Neural crest cell (in vitro differentiated cells): Measurements from ENCODE around the gene USP53. TPM values are rescaled to one million over a fixed set of nuclear protein-coding genes. Genes with fewer than 3 reads are reported as not detected.
"Not testable (repeated sequence)": the region's sequence is repeated elsewhere in the genome, so short reads cannot be mapped to it uniquely, and the experiment has no call there.

Source experiments
- DNase-seq: peaks from one replicate; pipeline ENCODE4 v3.0.0; 2021; ENCODE audit warnings: low read depth, mixed read lengths, low spot score
- H3K27ac Mint-ChIP-seq: one replicate; pipeline ENCODE4 v1.8.0; 2021; ENCODE audit warnings: mild to moderate bottlenecking, mixed read lengths; ENCODE audit not compliant: unreplicated experiment
- H3K27me3 Mint-ChIP-seq: 2 replicates; pipeline ENCODE4 v1.8.0; 2021; ENCODE audit warnings: low read depth, mild to moderate bottlenecking, mixed read lengths
- H3K36me3 Mint-ChIP-seq: 2 replicates; pipeline ENCODE4 v1.8.0; 2021; ENCODE audit warnings: low read depth, mild to moderate bottlenecking, mixed read lengths
- H3K4me1 Mint-ChIP-seq: 2 replicates; pipeline ENCODE4 v1.8.0; 2021; ENCODE audit warnings: mixed read lengths
- H3K4me3 Mint-ChIP-seq: one replicate; pipeline ENCODE4 v1.8.0; 2021; ENCODE audit warnings: mild to moderate bottlenecking, mixed read lengths
- H3K9me3 Mint-ChIP-seq: 2 replicates; pipeline ENCODE4 v1.8.0; 2021; ENCODE audit warnings: mixed read lengths
- CTCF ChIP-seq: fragments of 200-600 bp; sonication (generic); conservative IDR thresholded peaks from 2 replicates; pipeline ENCODE4 v1.5.0; 2021; ENCODE audit warnings: antibody characterized with exemption, mild to moderate bottlenecking
- long read RNA-seq: library from polyadenylated mRNA; unstranded; transcript quantifications from one replicate; pipeline ENCODE4 v2.0.0, GENCODE V29; 2020
- total RNA-seq: library from RNA; stranded (reverse); gene quantifications from 2 replicates; pipeline ENCODE4 v1.2.1, GENCODE V29; 2021

USP53 gene
- 6.4 and 7.1 TPM in 2 replicates for total RNA-seq
- long read RNA-seq, partial matches to known transcripts: 4 of 11 reads
- long read RNA-seq, other reads (novel, unspliced or antisense): 7 of 11 reads

DNA sequence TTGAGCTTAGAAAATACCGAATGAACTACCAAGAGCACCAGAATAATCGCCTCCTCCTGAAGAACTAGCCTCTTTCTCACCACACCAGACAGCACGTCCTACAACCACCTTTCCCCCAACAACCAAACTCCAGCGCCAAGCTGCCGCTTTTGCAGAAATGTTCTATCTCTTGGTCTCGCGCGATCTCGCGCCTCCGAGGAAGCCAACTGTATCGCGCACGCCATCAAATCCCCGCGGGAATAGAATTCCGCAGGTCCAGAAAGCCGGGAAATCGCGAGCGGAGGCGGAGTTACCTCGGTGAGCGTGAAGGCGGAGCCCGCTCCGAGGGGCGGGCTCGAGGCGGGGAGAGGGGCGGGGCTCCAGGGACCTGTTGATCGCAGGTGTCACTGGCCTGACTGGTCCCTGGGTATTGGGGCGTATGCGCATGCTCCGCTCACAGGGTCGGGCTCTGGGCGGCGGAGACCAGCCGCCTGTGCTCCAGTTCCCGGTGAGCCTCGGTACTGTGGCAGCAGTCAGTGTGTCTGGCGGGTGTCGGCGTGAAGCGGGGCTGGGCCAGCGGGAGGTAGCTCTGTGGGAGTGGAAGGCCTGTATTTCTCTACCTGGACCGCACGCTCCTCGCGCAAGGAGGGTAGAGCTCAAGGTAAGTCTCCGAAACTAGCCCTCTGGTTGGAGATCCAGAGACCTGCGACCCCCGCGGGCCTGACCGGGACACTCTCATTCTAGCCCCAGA, at the start of gene USP53:
Gene USP53 (plus strand): TSS at position 480 of the 730 bp plus-strand sequence. CDS start 27,047 bp downstream, outside the sequence.
- H3K4me1 Mint-ChIP-seq: peaks cover 26% of the 10 kb centered on the region
- H3K27ac Mint-ChIP-seq: peak within 1 kb of the TSS; percentile 95
- H3K9me3 Mint-ChIP-seq: no peaks in the 10 kb centered on the region
- peak within 1 kb of the TSS; percentile 93 for H3K4me3 Mint-ChIP-seq
- no peak for TF ChIP-seq CTCF
- DNase-seq: peak; percentile 94
- H3K36me3 Mint-ChIP-seq: peaks cover 1% of the 10 kb centered on the region
- H3K27me3 Mint-ChIP-seq: peaks cover 11% of the 10 kb centered on the region

DNA sequence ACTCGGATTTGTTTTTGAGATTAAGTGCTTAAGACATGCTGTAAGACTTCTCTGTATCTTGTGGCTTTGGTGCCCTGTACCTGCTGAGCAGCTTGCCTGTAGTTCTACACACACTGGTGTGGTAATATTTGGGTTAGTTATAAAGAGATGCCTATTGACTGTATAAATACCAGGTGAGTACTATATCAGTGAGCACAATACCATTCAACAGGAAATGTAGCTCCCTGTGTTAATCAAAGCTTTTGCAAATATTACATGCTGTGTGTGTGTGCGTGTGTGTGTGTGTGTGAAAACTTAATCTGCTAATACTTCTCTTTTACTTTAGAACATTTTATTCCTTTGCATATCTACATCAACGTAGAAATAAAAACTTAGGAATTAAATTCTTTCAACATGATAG, 46.7 kb upstream of the USP53 start:
- TF ChIP-seq CTCF: no peak
- DNase-seq: no peak
- H3K27me3 Mint-ChIP-seq: no peaks in the 10 kb centered on the region
- no peaks in the 10 kb centered on the region for H3K36me3 Mint-ChIP-seq
- no peak overlapping the region for H3K27ac Mint-ChIP-seq
- H3K4me1 Mint-ChIP-seq: no peaks in the 10 kb centered on the region
- H3K4me3 Mint-ChIP-seq: no peak overlapping the region
- peaks cover 4% of the 10 kb centered on the region for H3K9me3 Mint-ChIP-seq

DNA sequence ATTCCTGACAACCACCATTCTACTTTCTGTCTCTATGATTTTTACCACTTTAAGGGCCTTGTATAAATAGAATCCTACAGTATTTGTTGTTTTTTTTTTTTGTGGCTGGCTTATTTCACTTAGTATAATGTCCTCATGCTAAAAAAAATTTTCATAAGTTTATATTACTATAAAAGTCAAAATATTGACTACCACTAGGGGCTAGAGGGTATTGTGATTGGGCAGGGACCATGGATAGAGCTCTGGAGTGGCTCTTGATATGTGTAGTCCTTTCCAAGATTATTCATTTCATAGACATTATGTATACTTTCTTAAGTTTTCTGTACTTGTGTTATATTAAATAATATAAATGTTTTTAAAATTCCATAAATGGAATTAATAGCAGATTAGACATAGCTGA, 42.3 kb upstream of the USP53 start:
- Mint-ChIP-seq H3K4me1 (no peaks in the 10 kb centered on the region), H3K36me3 (no peaks in the 10 kb centered on the region), H3K4me3 (no peak overlapping the region), H3K9me3 (peaks cover 4% of the 10 kb centered on the region), H3K27me3 (no peaks in the 10 kb centered on the region), H3K27ac (no peak overlapping the region)
- TF ChIP-seq CTCF: no peak
- DNase-seq: no peak

GRCh38 chr4:119172223-119172622, 40.3 kb upstream of the USP53 start:
- H3K27me3 Mint-ChIP-seq: no peaks in the 10 kb centered on the region
- no peaks in the 10 kb centered on the region for H3K36me3 Mint-ChIP-seq
- TF ChIP-seq CTCF: no peak
- H3K4me1 Mint-ChIP-seq: no peaks in the 10 kb centered on the region
- H3K27ac Mint-ChIP-seq: no peak overlapping the region
- H3K4me3 Mint-ChIP-seq: no peak overlapping the region
- peaks cover 4% of the 10 kb centered on the region for H3K9me3 Mint-ChIP-seq
- no peak for DNase-seq

GRCh38 chr4:119173729-119174361, 38.7 kb upstream of the USP53 start:
- H3K27me3 Mint-ChIP-seq: not testable (repeated sequence)

GRCh38 chr4:119179011-119179410, 33.5 kb upstream of the USP53 start:
- Mint-ChIP-seq H3K4me3 (no peak overlapping the region), H3K27ac (no peak overlapping the region), H3K4me1 (no peaks in the 10 kb centered on the region), H3K36me3 (no peaks in the 10 kb centered on the region), H3K9me3 (no peaks in the 10 kb centered on the region), H3K27me3 (no peaks in the 10 kb centered on the region)
- no peak for TF ChIP-seq CTCF
- no peak for DNase-seq

More at GRCh38 chr4:119173729-119174361, 38.7 kb upstream of the USP53 start:
- DNase-seq, H3K4me1 Mint-ChIP-seq, H3K36me3 Mint-ChIP-seq, H3K9me3 Mint-ChIP-seq, H3K4me3 Mint-ChIP-seq, H3K27ac Mint-ChIP-seq: not testable (repeated sequence)
